Endothelial cell of umbilical vein (primary cell): ENCODE results near the gene CAMTA1. TPM values are rescaled to one million over a fixed set of nuclear protein-coding genes. Genes with fewer than 3 reads are reported as not detected.

Experiments used
- BruUV-seq: library from RNA; stranded (reverse); fragments of 400-500 nt; replicated peaks from 2 replicates; lab custom pipeline; 2021; lab: Mats Ljungman, UMichigan
- CTCF ChIA-PET: fragments of 300-600, 350-600 bp; sonication (Branson Sonifier 250); formaldehyde crosslinking; loops from one replicate; lab custom pipeline; 2021; ENCODE audit warnings: antibody characterized with exemption, inconsistent platforms; lab: Charles Lee
- POLR2A ChIA-PET: fragments of 300-600, 350-600 bp; sonication (Branson Sonifier 250); formaldehyde crosslinking; loops from one replicate; lab custom pipeline; 2021; ENCODE audit warnings: antibody characterized with exemption, inconsistent platforms; lab: Charles Lee
- DNase-seq: peaks from one replicate; pipeline ENCODE4 v3.0.0-alpha.2; 2011; ENCODE audit warnings: low read depth, low spot score
- FAIRE-seq: peaks from 2 replicates; lab custom pipeline; 2011; peaks lifted over from hg19 to GRCh38; lab: Jason Lieb, UNC
- H2AFZ ChIP-seq: 2 replicates; pipeline ENCODE4 v1.6.0; 2012; ENCODE audit warnings: low read depth, low read length, control low read depth, inconsistent platforms
- H3K27ac ChIP-seq: 2 replicates; pipeline ENCODE4 v1.5.1; 2011; ENCODE audit warnings: low read depth, mild to moderate bottlenecking, control low read depth, low read length, moderate library complexity; ENCODE audit not compliant: insufficient read depth
- H3K27me3 ChIP-seq, 2 experiments: 2 replicates each; pipeline versions ENCODE4 v1.6.0 to v1.6.1; 2011; ENCODE audit warnings: low read length in 2 of 2, mixed read lengths in 1 of 2; ENCODE audit not compliant: control insufficient read depth in 2 of 2, insufficient read depth in 2 of 2
- H3K36me3 ChIP-seq, 2 experiments: 2 replicates in 1 of 2; 3 replicates in 1 of 2; pipeline ENCODE4 v1.5.1; 2011; ENCODE audit warnings: low read length in 2 of 2, mild to moderate bottlenecking in 1 of 2, moderate library complexity in 1 of 2; ENCODE audit not compliant: control insufficient read depth in 2 of 2, insufficient read depth in 2 of 2; ENCODE audit errors: extremely low read depth in 1 of 2
- H3K4me1 ChIP-seq: 3 replicates; pipeline ENCODE4 v1.5.1; 2011; ENCODE audit warnings: mild to moderate bottlenecking, low read length; ENCODE audit not compliant: control insufficient read depth, insufficient read depth; ENCODE audit errors: extremely low read depth
- H3K4me2 ChIP-seq: 2 replicates; pipeline ENCODE4 v1.6.1; 2011; ENCODE audit warnings: low read length, control low read depth, mixed read lengths; ENCODE audit not compliant: insufficient read depth
- H3K4me3 ChIP-seq, 3 experiments: fragments of 200-600 bp in 1 of 3; sonication (generic), shearing (Covaris generic) in 1 of 3; replicated peaks in 1 of 3; 2 replicates each; pipeline ENCODE4 v1.5.1; 2011 to 2016; ENCODE audit warnings: control low read depth in 3 of 3, low read length in 3 of 3, mild to moderate bottlenecking in 2 of 3, inconsistent platforms in 1 of 3, low read depth in 1 of 3, moderate library complexity in 1 of 3; ENCODE audit not compliant: insufficient read depth in 1 of 3
- H3K79me2 ChIP-seq: 2 replicates; pipeline ENCODE4 v1.6.0; 2012; ENCODE audit warnings: low read length, inconsistent platforms; ENCODE audit not compliant: control insufficient read depth, insufficient read depth
- H3K9ac ChIP-seq: replicated peaks from 2 replicates; pipeline ENCODE3; 2011; ENCODE audit warnings: low read length, control low read depth; ENCODE audit not compliant: insufficient read depth; ENCODE audit errors: extremely low read depth
- H3K9me1 ChIP-seq: replicated peaks from 3 replicates; pipeline ENCODE4 v1.6.0; 2011; ENCODE audit warnings: mild to moderate bottlenecking, low read length; ENCODE audit not compliant: control insufficient read depth, insufficient read depth; ENCODE audit errors: extremely low read depth
- H3K9me3 ChIP-seq: replicated peaks from 2 replicates; pipeline ENCODE4 v1.5.1; 2012; ENCODE audit warnings: low read length, inconsistent platforms; ENCODE audit not compliant: control insufficient read depth, insufficient read depth
- H4K20me1 ChIP-seq: replicated peaks from 2 replicates; pipeline ENCODE3; 2011; ENCODE audit warnings: mild to moderate bottlenecking, low read length; ENCODE audit not compliant: control insufficient read depth, insufficient read depth; ENCODE audit errors: extremely low read depth
- CTCF ChIP-seq, 2 donors: IDR thresholded peaks; 1 replicate in 1 of 2; 2 replicates in 1 of 2; pipeline ENCODE4 v1.5.1; 2011; ENCODE audit warnings: low read length in 2 of 2, mild to moderate bottlenecking in 2 of 2, moderate library complexity in 2 of 2, control low read depth in 1 of 2, inconsistent platforms in 1 of 2, low read depth in 1 of 2; ENCODE audit not compliant: insufficient read depth in 1 of 2; ENCODE audit errors: extremely low read depth in 1 of 2
- EZH2 ChIP-seq: IDR thresholded peaks from 2 replicates; pipeline ENCODE4 v1.6.1; 2012; ENCODE audit warnings: borderline replicate concordance, low read depth, mild to moderate bottlenecking, moderate library complexity, low read length, inconsistent platforms; ENCODE audit not compliant: severe bottlenecking
- FOS ChIP-seq: IDR thresholded peaks from 2 replicates; pipeline ENCODE4 v1.6.1; 2011; ENCODE audit warnings: mild to moderate bottlenecking, low read length, moderate library complexity, borderline replicate concordance; ENCODE audit not compliant: insufficient read depth
- GATA2 ChIP-seq: IDR thresholded peaks from 2 replicates; pipeline ENCODE4 v1.7.0; 2011; ENCODE audit warnings: low read depth, mild to moderate bottlenecking, moderate library complexity, mixed read lengths, low read length; ENCODE audit not compliant: insufficient read length, insufficient read depth
- JUN ChIP-seq: IDR thresholded peaks from 2 replicates; pipeline ENCODE4 v1.6.1; 2011; ENCODE audit warnings: borderline replicate concordance, low read depth; ENCODE audit not compliant: insufficient read length, insufficient read depth
- MAX ChIP-seq: IDR thresholded peaks from 2 replicates; pipeline ENCODE4 v1.6.1; 2011; ENCODE audit not compliant: insufficient read depth, insufficient read length
- MYC ChIP-seq: IDR thresholded peaks from one replicate; pipeline ENCODE4 v1.6.1; 2011; ENCODE audit warnings: mild to moderate bottlenecking, low read depth, low read length
- POLR2A ChIP-seq: IDR thresholded peaks from 2 replicates; pipeline ENCODE4 v1.6.1; 2012; ENCODE audit warnings: low read depth, mild to moderate bottlenecking, control low read depth, low read length
- POLR2AphosphoS5 ChIP-seq: IDR thresholded peaks from 2 replicates; pipeline ENCODE4 v1.6.1; 2012; ENCODE audit warnings: low read depth, mild to moderate bottlenecking, control low read depth, low read length, moderate library complexity; ENCODE audit not compliant: insufficient read depth
- dilution Hi-C: fragments of 300-500 bp; cut with MboI; formaldehyde crosslinking; loops from one replicate; pipeline ENCODE4 v1.15.0; 2019; ENCODE audit warnings: low sequenced_read_pairs; ENCODE audit not compliant: extremely low pct_ligation_motif_present
- intact Hi-C: fragments of 100-400 bp; cut with micrococcal nuclease; formaldehyde crosslinking; loops from one replicate; pipeline ENCODE4 v1.10.0; 2022
- polyA plus RNA-seq, 4 experiments: library from polyadenylated mRNA; depleted of rRNA in 3 of 4; stranded (reverse) in 3 of 4; unstranded in 1 of 4; fragments of >200 nt; gene quantifications; 2 replicates each; pipeline versions ENCODE4 v1.2.1 to v1.2.3, GENCODE V29; 2011 to 2012; ENCODE audit warnings: missing spikeins in 1 of 4
- total RNA-seq: library from RNA; stranded (reverse); gene quantifications from 2 replicates; pipeline ENCODE4 v1.2.3, GENCODE V29; 2021

CAMTA1 gene
- total and polyA plus RNA-seq, 2 donors (not counting 3 experiments of a cell fraction or from before 2014, with no cell fraction given): 50.8 to 92.7 TPM

- Histone ChIP-seq H2AFZ (no peak overlapping the region), H3K27me3 (no peaks in the 10 kb centered on the region), H4K20me1 (no peaks in the 10 kb centered on the region), H3K27ac (no peak overlapping the region), H3K4me3 (no peak overlapping the region), H3K9me3 (no peaks in the 10 kb centered on the region), H3K9ac (no peak overlapping the region), H3K9me1 (no peaks in the 10 kb centered on the region), H3K4me1 (no peaks in the 10 kb centered on the region), H3K79me2 (no peaks in the 10 kb centered on the region), H3K36me3 (no peaks in the 10 kb centered on the region), H3K4me2 (no peak overlapping the region)
- FAIRE-seq: no peak
- ChIA-PET POLR2A (no interaction called here), CTCF (no interaction called here)
- dilution Hi-C loops (no loop called here), intact Hi-C loops (loop anchor here (5.0 kb wide), 1 partner anchor 159 kb away; no protein-coding TSS in a partner anchor)
- DNase-seq: no peak
- no TSS peak for BruUV-seq
- no peak for TF ChIP-seq EZH2
These were observed 751.0 kb downstream of the CAMTA1 start for GRCh38 chr1:7535934-7536878.

GRCh38 chr1:7536891-7537591, 751.8 kb downstream of the CAMTA1 start:
- Histone ChIP-seq H3K4me2 (no peak overlapping the region), H3K9ac (no peak overlapping the region), H3K4me1 (no peaks in the 10 kb centered on the region), H3K36me3 (no peaks in the 10 kb centered on the region), H3K9me3 (no peaks in the 10 kb centered on the region), H3K27ac (no peak overlapping the region), H4K20me1 (no peaks in the 10 kb centered on the region), H2AFZ (no peak overlapping the region), H3K4me3 (no peak overlapping the region), H3K79me2 (no peaks in the 10 kb centered on the region), H3K27me3 (no peaks in the 10 kb centered on the region), H3K9me1 (no peaks in the 10 kb centered on the region)
- TF ChIP-seq POLR2AphosphoS5: no peak
- TF ChIP-seq GATA2: no peak
- no peak for TF ChIP-seq MAX
- TF ChIP-seq JUN: no peak
- no peak for TF ChIP-seq EZH2
- TF ChIP-seq FOS: no peak
- no peak for TF ChIP-seq MYC
- no peak for TF ChIP-seq CTCF (IDR thresholded peaks at IDR 0.05; ENCODE audit: extremely low read depth in 1 of 2, insufficient read depth in 1 of 2, low read depth in 1 of 2, low read length in 2 of 2)
- no peak for TF ChIP-seq POLR2A
- FAIRE-seq (no peak), DNase-seq (no peak)
- BruUV-seq: no TSS peak
- dilution Hi-C loops (no loop called here), intact Hi-C loops (loop anchor here (5.0 kb wide), 1 partner anchor 160 kb away; no protein-coding TSS in a partner anchor)
- ChIA-PET CTCF (interaction anchor here (1.1 to 1.2 kb wide), 3 partner anchors 9 to 494 kb away, joined by 3 to 5 read pairs (median 3); no protein-coding TSS in a partner anchor), POLR2A (interaction anchor here (0.9 kb wide), 1 partner anchor 373 kb away, joined by 3 read pairs; no protein-coding TSS in a partner anchor)
